DND-41 (cell line): ENCODE measurements around the gene CALR.

Experiments
- CTCF ChIP-seq: IDR thresholded peaks from 2 replicates; pipeline ENCODE4 v1.5.1; 2012; ENCODE audit warnings: borderline replicate concordance, low read length, moderate library complexity, mild to moderate bottlenecking; ENCODE audit not compliant: poor library complexity, severe bottlenecking; ENCODE audit errors: extremely low read depth
- EZH2 ChIP-seq: IDR thresholded peaks from 3 replicates; pipeline ENCODE4 v1.6.1; 2012; ENCODE audit warnings: borderline replicate concordance, low read depth, mild to moderate bottlenecking, moderate library complexity, low read length, inconsistent platforms; ENCODE audit not compliant: severe bottlenecking

DNA sequence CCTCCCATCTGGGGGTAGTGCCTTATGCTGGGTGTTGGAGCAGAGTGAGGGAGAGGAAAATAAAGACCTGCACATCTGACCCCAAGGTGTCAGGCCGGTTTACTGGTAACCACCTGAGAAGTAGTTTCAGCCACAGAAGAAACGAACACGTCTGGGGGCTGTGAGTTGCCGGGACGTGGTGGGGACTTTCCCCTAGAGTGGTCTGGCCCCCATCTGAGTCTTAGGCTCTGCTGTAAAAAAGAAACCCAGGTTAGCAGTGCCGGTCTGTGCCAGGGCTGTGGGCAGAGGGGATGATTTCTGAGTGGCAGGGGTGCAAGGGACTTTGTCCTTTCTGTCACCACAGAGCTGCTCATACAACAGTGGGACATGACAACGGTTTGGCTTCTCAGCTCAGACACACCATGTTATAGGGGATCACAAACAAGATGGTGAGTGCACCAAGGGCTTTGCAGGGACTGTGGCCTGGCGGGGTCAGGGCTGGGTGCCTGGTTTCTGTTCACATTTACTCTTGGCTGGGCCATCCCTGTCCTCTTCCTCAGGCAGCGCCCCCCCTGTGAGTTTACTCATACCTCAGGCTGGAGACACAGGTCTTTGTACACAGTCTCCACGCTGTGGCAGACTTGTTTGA, 38.4 kb upstream of the CALR start:
- TF ChIP-seq CTCF (no peak), EZH2 (no peak)
